NCI-H187 treated with DMSO at 0.1 percent for 48 hours (cell line): ENCODE results near the gene EEF1A2.

ENCODE experiments used
- DNase-seq: peaks from one replicate; lab custom pipeline; 2025; lab: John Stamatoyannopoulos, UW

Gene EEF1A2

GRCh38 chr20:63499338-63499969 lies 571 bp upstream of the EEF1A2 start:
- DNase-seq = no peak

- DNase-seq = no peak
Measured at GRCh38 chr20:63497946-63498935, 642 bp downstream of the EEF1A2 start.

- DNase-seq = no peak
Measured at GRCh38 chr20:63497138-63497945, 1.5 kb downstream of the EEF1A2 start.

GRCh38 chr20:63496596-63497120 lies 2.2 kb downstream of the EEF1A2 start:
- no peak for DNase-seq

- DNase-seq = no peak
Measured at GRCh38 chr20:63495741-63496595, 2.9 kb downstream of the EEF1A2 start.

GRCh38 chr20:63495167-63495720 lies 3.6 kb downstream of the EEF1A2 start:
- no peak for DNase-seq

GRCh38 chr20:63494420-63495166 lies 4.3 kb downstream of the EEF1A2 start:
- DNase-seq = no peak

GRCh38 chr20:63494084-63494419 lies 4.8 kb downstream of the EEF1A2 start:
- DNase-seq = no peak

GRCh38 chr20:63493563-63494020 lies 5.3 kb downstream of the EEF1A2 start:
- no peak for DNase-seq

GRCh38 chr20:63492982-63493381 lies 5.9 kb downstream of the EEF1A2 start:
- no peak for DNase-seq

GRCh38 chr20:63492518-63492917 lies 6.4 kb downstream of the EEF1A2 start:
- no peak for DNase-seq

GRCh38 chr20:63491635-63492230 lies 7.2 kb downstream of the EEF1A2 start:
- DNase-seq = no peak

- DNase-seq = no peak
Measured at GRCh38 chr20:63491078-63491477, 7.8 kb downstream of the EEF1A2 start.

- no peak for DNase-seq
Measured at GRCh38 chr20:63490416-63490815, 8.5 kb downstream of the EEF1A2 start.

GRCh38 chr20:63488315-63489251 lies 10.3 kb downstream of the EEF1A2 start:
- DNase-seq = no peak

- no peak for DNase-seq
Measured at GRCh38 chr20:63487781-63488241, 11.1 kb downstream of the EEF1A2 start.

GRCh38 chr20:63487116-63487764 lies 11.6 kb downstream of the EEF1A2 start:
- DNase-seq = no peak

GRCh38 chr20:63486300-63486855 lies 12.5 kb downstream of the EEF1A2 start:
- no peak for DNase-seq
